AG09309 (cell line): Measurements from ENCODE around the gene ZNF784.
A peak's percentile ranks its signal among the peaks of the same experiment; 100 is the strongest.

Experiments
- DNase-seq: peaks from one replicate; pipeline ENCODE4 v3.0.0-alpha.2; 2010; ENCODE audit warnings: low read depth
- H3K4me3 ChIP-seq: 2 replicates; pipeline ENCODE4 v1.5.1; 2011; ENCODE audit warnings: mild to moderate bottlenecking, low read depth, low read length, moderate library complexity; ENCODE audit not compliant: control insufficient read depth
- TF ChIP-seq, protein P1 (sequence below): IDR thresholded peaks from 2 replicates; pipeline ENCODE4 v1.5.1; 2011; ENCODE audit warnings: mild to moderate bottlenecking, low read depth, low read length, inconsistent platforms; ENCODE audit not compliant: insufficient read depth, control insufficient read depth; ENCODE audit errors: missing control alignments

Gene ZNF784

DNA sequence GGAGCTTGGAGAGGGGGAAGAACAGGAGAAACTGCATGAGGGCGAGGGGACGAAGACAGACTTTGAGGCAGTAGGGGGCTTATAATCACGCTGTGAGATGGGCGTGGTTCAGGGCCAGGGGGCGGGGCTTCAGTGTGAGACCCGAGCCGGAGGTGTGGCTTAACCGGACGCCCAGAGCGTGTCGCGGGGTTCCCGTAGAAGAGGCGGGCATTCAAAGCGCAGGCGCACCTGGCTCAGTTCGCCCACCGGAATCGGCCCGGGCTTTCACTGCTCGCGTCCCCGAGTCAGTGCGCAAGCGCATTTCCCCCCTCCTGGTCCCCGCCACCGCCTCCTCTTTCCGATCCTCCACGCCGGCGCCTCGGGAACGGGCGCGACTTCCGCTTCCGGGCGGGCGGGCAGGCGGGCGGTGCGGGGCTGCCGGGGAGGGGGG, 19.1 kb downstream of the ZNF784 start:
- H3K4me3 ChIP-seq: peak overlapping the region; percentile 85
- TF ChIP-seq, protein P1, sequence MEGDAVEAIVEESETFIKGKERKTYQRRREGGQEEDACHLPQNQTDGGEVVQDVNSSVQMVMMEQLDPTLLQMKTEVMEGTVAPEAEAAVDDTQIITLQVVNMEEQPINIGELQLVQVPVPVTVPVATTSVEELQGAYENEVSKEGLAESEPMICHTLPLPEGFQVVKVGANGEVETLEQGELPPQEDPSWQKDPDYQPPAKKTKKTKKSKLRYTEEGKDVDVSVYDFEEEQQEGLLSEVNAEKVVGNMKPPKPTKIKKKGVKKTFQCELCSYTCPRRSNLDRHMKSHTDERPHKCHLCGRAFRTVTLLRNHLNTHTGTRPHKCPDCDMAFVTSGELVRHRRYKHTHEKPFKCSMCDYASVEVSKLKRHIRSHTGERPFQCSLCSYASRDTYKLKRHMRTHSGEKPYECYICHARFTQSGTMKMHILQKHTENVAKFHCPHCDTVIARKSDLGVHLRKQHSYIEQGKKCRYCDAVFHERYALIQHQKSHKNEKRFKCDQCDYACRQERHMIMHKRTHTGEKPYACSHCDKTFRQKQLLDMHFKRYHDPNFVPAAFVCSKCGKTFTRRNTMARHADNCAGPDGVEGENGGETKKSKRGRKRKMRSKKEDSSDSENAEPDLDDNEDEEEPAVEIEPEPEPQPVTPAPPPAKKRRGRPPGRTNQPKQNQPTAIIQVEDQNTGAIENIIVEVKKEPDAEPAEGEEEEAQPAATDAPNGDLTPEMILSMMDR: no peak

DNA sequence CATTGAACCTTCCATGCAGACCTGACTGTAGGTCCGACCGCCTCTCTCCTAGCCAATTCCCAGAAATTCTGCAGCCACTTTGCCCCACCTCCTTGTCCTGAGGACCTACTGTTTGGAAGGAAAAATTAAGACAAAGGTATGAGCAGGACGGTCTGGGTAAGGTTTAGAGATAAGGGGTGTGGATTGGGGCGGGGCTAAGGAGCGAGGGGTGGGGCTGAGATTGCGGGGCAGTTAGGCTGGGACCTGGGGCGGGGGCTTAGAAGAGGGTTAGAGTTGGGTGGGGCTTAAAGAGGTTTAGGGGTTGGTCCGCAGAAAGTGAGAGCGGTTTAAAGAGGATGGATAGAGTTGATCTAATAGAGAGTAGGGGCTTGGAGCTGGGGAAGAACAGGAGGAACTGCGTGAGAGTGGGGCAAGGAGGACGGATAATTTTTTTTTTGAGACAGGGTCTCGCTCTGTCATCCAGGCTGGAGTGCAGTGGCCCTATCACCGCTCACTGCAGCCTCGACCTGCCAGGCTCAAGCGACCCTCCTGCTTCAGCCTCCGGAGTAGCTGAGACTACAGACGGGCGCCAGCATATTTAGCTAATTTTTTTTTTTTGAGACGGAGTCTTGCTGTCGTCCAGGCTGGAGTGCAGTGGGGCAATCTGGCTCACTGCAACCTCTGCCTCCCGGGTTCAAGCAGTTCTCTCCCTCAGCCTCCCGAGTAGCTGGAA, 20.6 kb downstream of the ZNF784 start:
- H3K4me3 ChIP-seq: no peak overlapping the region
- no peak for DNase-seq
- TF ChIP-seq, protein P1: no peak

More for the DNA sequence above, 19.1 kb downstream of the ZNF784 start:
- DNase-seq: peak; percentile 71

DNA sequence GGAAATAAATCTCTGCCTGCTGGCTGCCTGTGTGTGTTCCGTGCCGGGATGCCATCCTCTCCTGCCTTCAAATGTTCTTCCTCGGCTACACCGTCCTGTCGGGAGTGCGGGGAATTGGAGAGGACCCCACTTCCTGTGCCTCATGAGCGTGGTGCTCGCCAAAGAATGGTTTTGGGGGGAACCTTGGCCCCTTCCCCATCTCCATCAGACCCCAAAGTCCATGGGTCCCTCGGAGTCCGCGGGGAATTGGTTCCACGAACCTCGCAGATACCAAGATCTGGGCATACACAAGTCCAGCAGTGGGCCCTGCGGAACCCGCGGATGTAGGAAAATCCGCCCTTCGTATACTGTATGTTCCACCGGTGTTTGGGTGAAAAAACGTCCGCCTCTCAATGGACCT, 21.3 kb downstream of the ZNF784 start:
- TF ChIP-seq, protein P1: no peak
- H3K4me3 ChIP-seq: no peak overlapping the region
- no peak for DNase-seq

DNA sequence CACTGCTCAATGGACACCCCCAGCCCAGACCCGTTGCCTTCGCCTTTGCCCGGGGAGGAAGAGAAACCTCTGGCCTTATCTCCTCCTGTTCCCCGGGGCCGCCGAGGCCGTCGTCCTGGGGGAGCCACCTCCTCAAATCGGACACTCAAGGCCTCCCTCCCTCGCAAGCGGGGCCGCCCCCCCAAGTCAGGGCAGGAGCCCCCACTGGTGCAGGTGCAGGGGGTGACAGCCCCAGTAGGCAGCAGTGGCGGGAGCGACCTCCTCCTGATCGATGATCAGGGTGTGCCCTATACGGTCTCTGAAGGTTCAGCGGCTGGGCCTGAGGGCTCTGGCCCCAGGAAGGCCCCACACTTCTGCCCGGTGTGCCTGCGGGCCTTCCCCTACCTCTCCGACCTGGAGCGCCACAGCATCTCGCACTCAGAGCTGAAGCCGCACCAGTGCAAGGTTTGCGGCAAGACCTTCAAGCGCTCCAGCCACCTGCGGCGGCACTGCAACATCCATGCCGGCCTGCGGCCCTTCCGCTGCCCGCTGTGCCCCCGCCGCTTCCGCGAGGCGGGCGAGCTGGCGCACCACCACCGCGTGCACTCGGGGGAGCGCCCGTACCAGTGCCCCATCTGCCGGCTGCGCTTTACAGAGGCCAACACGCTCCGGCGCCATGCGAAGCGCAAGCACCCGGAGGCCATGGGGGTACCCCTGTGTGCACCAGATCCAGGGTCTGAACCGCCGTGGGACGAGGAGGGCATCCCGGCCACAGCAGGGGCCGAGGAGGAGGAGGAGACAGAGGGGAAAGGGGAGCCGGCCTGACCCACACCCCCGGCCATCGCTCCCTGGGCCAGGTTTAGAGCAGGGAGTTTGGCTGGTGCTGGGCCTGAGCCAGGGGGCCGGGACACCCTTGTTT, 22.0 kb downstream of the ZNF784 start:
- H3K4me3 ChIP-seq: no peak overlapping the region
- no peak for DNase-seq
- TF ChIP-seq, protein P1: no peak

DNA sequence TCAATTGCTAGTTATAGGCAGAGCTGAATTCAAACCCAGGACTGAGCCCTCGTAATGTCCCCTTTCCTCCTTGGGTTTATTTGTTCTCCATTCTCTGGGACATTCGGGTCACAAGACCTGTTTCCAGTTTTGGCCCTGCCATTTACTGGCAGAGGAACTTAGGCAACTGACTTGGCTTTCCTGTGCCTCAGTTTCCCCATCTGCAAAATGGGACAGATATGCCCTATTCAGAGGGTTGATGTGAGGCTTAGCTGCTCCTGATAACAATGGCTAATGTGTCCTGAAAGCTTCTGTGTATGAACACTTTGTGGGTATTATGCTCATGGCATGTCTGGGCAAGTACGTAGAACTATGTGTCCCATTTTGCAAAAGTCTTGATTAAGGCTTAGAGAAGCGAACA, 23.3 kb downstream of the ZNF784 start:
- DNase-seq: no peak
- TF ChIP-seq, protein P1: no peak
- H3K4me3 ChIP-seq: peak overlapping the region; percentile 62

DNA sequence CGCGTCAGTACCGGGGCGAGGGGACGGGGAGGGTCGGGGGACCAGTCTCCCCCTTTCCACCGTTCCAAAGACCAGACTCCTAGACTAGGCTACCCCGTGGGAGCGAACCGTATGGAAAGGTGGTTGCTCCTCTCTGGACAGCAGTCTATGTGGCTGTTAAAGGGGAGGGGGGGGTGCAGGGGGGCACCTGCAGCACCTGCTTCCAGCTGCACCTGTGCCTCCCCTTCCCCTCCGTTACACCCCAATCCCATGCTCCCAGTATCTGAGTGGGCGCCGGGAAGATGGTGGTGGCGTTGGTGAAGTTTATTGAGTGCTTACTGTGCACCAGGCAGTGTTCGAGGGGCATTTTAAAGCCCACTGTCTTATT, 23.7 kb downstream of the ZNF784 start:
- DNase-seq: no peak
- peak overlapping the region; percentile 62 for H3K4me3 ChIP-seq
- TF ChIP-seq, protein P1: no peak
